Kidney (tissue), 14 donors: ENCODE results near the gene HFM1. TPM values are rescaled to one million over a fixed set of nuclear protein-coding genes. Genes with fewer than 3 reads are reported as not detected.

Experiments
- DNase-seq, 5 donors: peaks; one replicate each; pipeline ENCODE4 v3.0.0-alpha.2; 2013 to 2020
- FAIRE-seq: peaks from 2 replicates; lab custom pipeline; 2012; peaks lifted over from hg19 to GRCh38; lab: Jason Lieb, UNC
- H3K27ac ChIP-seq, 2 donors: one replicate each; pipeline ENCODE4 v1.7.0; 2013; ENCODE audit warnings: low read depth in 2 of 2, low read length in 2 of 2, inconsistent platforms in 1 of 2
- H3K27me3 ChIP-seq: one replicate; pipeline ENCODE4 v1.7.1; 2013; ENCODE audit warnings: low read length, inconsistent platforms; ENCODE audit not compliant: control insufficient read depth, insufficient read depth
- H3K36me3 ChIP-seq, 3 donors: one replicate each; pipeline versions ENCODE4 v1.7.0 to v1.7.1; 2013; ENCODE audit warnings: low read length in 3 of 3, control low read depth in 1 of 3, inconsistent platforms in 1 of 3; ENCODE audit not compliant: insufficient read depth in 3 of 3, control insufficient read depth in 2 of 3
- H3K4me1 ChIP-seq, 3 donors: one replicate each; pipeline versions ENCODE4 v1.7.0 to v1.7.1; 2013; ENCODE audit warnings: low read length in 3 of 3, inconsistent platforms in 1 of 3, low read depth in 1 of 3; ENCODE audit not compliant: control insufficient read depth in 2 of 3, insufficient read depth in 2 of 3
- H3K4me3 ChIP-seq, 3 donors: one replicate each; pipeline versions ENCODE4 v1.7.0 to v1.8.1; 2013; ENCODE audit warnings: low read length in 3 of 3, control low read depth in 1 of 3, inconsistent platforms in 1 of 3
- H3K9ac ChIP-seq, 3 donors: one replicate each; pipeline versions ENCODE4 v1.7.0 to v1.7.1; 2013; ENCODE audit warnings: low read length in 3 of 3, control low read depth in 1 of 3, inconsistent platforms in 1 of 3
- H3K9me3 ChIP-seq, 3 donors: one replicate each; pipeline versions ENCODE4 v1.7.0 to v1.7.1; 2013; ENCODE audit warnings: low read length in 3 of 3, control low read depth in 1 of 3, inconsistent platforms in 1 of 3; ENCODE audit not compliant: control insufficient read depth in 2 of 3, insufficient read depth in 1 of 3
- CTCF ChIP-seq: IDR thresholded peaks from 3 replicates; pipeline ENCODE4 v1.5.1; 2012; ENCODE audit warnings: mild to moderate bottlenecking, moderate library complexity, borderline replicate concordance; ENCODE audit not compliant: insufficient read depth; ENCODE audit errors: extremely low read depth
- intact Hi-C: fragments of 100-400 bp; cut with DNase I; formaldehyde crosslinking; loops from one replicate; pipeline ENCODE4 v1.11.1; 2022
- polyA plus RNA-seq: library from polyadenylated mRNA; stranded (reverse); fragments of 350-450 nt; fragmentation: Illumina TruSeq; extraction: RNeasy Lipid Tissue Mini Kit (QIAGEN cat#74804); gene quantifications from one replicate; pipeline ENCODE4 v1.2.3, GENCODE V29; 2014; ENCODE audit warnings: low read depth, low replicate concordance; ENCODE audit not compliant: insufficient read depth
- total RNA-seq: library from RNA; stranded (reverse); fragmentation: NEBNext Ultra II Directional; extraction: Animal tissue kit (Norgen Biotek cat#: 25700); gene quantifications from one replicate; pipeline ENCODE4 v1.2.1, GENCODE V29; 2021
- donor health status: control.
- donor health status: control.
- donor health status: control.
- donor health status: control.
- donor health status: control.
- donor health status: DM: yes; HTN: yes; CAD: no.
- donor health status: Normal renal cell carcinoma (clear cell type).

HFM1 gene
- total and polyA plus RNA-seq, 2 donors from 2014 or later, result 1.2 TPM

- Histone ChIP-seq H3K27me3 (no peaks in the 10 kb centered on the region), H3K27ac (no peak overlapping the region), H3K9me3 (no peaks in the 10 kb centered on the region), H3K36me3 (no peaks in the 10 kb centered on the region), H3K4me1 (no peaks in the 10 kb centered on the region), H3K4me3 (no peak overlapping the region), H3K9ac (no peak overlapping the region)
- TF ChIP-seq CTCF, result no peak
- FAIRE-seq (no peak), DNase-seq (no peak)
- intact Hi-C loops, result no loop called here
These were observed 161.5 kb downstream of the HFM1 start for GRCh38 chr1:91243171-91243570.

- Histone ChIP-seq H3K36me3 (no peaks in the 10 kb centered on the region), H3K4me3 (no peak overlapping the region), H3K9ac (no peak overlapping the region), H3K9me3 (no peaks in the 10 kb centered on the region), H3K27ac (no peak overlapping the region), H3K27me3 (no peaks in the 10 kb centered on the region), H3K4me1 (no peaks in the 10 kb centered on the region)
- no peak for DNase-seq
- no peak for FAIRE-seq
- intact Hi-C loops, result no loop called here
- no peak for TF ChIP-seq CTCF
These were observed 170.5 kb downstream of the HFM1 start for GRCh38 chr1:91234181-91234580.

GRCh38 chr1:91226741-91227140, 177.9 kb downstream of the HFM1 start:
- TF ChIP-seq CTCF, result no peak
- no peak for DNase-seq
- intact Hi-C loops, result no loop called here
- Histone ChIP-seq H3K4me3 (no peak overlapping the region), H3K9ac (no peak overlapping the region), H3K27me3 (no peaks in the 10 kb centered on the region), H3K9me3 (no peaks in the 10 kb centered on the region), H3K27ac (no peak overlapping the region), H3K36me3 (no peaks in the 10 kb centered on the region), H3K4me1 (no peaks in the 10 kb centered on the region)
- no peak for FAIRE-seq

GRCh38 chr1:91224878-91225277, 179.8 kb downstream of the HFM1 start:
- intact Hi-C loops, result no loop called here
- no peaks in the 10 kb centered on the region for H3K36me3 ChIP-seq
- TF ChIP-seq CTCF, result no peak
- no peak for FAIRE-seq
- peaks cover 0 to 7% (median 0%) of the 10 kb centered on the region in 3 donors for H3K9me3 ChIP-seq
- no peak overlapping the region for H3K27ac ChIP-seq
- no peaks in the 10 kb centered on the region for H3K4me1 ChIP-seq
- no peak overlapping the region for H3K9ac ChIP-seq
- H3K4me3 ChIP-seq, result no peak overlapping the region
- no peak for DNase-seq
- H3K27me3 ChIP-seq, result no peaks in the 10 kb centered on the region
